Right renal cortex interstitium (tissue), 3 donors: ENCODE results near the gene ATL3. TPM values are rescaled to one million over a fixed set of nuclear protein-coding genes. Genes with fewer than 3 reads are reported as not detected.
"Not testable (repeated sequence)": the region's sequence is repeated elsewhere in the genome, so short reads cannot be mapped to it uniquely, and the experiment has no call there.

ENCODE experiments used
- DNase-seq, 3 donors: peaks; one replicate each; pipeline ENCODE4 v3.0.0-alpha.2; 2013; ENCODE audit warnings: low read depth in 3 of 3, low spot score in 2 of 3
- polyA plus RNA-seq, 3 donors: library from polyadenylated mRNA; unstranded; fragments of 120-200 nt; gene quantifications; one replicate each; pipeline ENCODE4 v1.2.1, GENCODE V29; 2013; ENCODE audit not compliant: insufficient read length in 3 of 3

The ATL3 gene, protein sequence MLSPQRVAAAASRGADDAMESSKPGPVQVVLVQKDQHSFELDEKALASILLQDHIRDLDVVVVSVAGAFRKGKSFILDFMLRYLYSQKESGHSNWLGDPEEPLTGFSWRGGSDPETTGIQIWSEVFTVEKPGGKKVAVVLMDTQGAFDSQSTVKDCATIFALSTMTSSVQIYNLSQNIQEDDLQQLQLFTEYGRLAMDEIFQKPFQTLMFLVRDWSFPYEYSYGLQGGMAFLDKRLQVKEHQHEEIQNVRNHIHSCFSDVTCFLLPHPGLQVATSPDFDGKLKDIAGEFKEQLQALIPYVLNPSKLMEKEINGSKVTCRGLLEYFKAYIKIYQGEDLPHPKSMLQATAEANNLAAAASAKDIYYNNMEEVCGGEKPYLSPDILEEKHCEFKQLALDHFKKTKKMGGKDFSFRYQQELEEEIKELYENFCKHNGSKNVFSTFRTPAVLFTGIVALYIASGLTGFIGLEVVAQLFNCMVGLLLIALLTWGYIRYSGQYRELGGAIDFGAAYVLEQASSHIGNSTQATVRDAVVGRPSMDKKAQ
- 10 to 100 TPM; 16.2 to 17.6 (median 17.0) TPM for polyA plus RNA-seq

- DNase-seq = peak; percentile 81 to 92 (median 87)
These were observed at the start of gene ATL3 for GRCh38 chr11:63671322-63672155. Gene ATL3 (minus strand): TSS chr11:63671376. CDS start chr11:63671335, 41 bp downstream.

- no peak for DNase-seq
These were observed 49.4 kb upstream of the ATL3 start for GRCh38 chr11:63720611-63721010.

- DNase-seq = no peak
These were observed 48.8 kb upstream of the ATL3 start for GRCh38 chr11:63719987-63720386.

DNA sequence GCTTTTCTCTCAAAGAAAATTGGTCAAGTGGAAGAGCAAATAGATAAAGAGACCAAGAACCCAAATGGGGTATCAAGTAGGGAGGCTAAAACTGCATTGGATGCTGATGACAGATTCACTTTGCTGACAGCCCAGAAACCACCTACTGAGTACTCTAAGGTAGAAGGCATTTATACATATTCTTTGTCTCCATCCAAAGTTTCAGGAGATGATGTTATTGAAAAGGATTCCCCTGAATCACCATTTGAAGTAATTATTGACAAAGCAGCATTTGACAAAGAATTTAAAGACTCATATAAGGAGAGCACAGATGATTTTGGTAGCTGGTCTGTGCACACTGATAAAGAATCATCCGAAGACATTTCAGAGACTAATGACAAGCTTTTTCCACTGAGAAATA, 47.8 kb upstream of the ATL3 start:
- no peak for DNase-seq

- no peak for DNase-seq
These were observed 44.9 kb upstream of the ATL3 start for GRCh38 chr11:63716046-63716445.

- DNase-seq = no peak
These were observed 42.6 kb upstream of the ATL3 start for GRCh38 chr11:63713766-63714165.

GRCh38 chr11:63711838-63712237, 40.7 kb upstream of the ATL3 start:
- no peak for DNase-seq

GRCh38 chr11:63710476-63711217, 39.5 kb upstream of the ATL3 start:
- DNase-seq = no peak

DNA sequence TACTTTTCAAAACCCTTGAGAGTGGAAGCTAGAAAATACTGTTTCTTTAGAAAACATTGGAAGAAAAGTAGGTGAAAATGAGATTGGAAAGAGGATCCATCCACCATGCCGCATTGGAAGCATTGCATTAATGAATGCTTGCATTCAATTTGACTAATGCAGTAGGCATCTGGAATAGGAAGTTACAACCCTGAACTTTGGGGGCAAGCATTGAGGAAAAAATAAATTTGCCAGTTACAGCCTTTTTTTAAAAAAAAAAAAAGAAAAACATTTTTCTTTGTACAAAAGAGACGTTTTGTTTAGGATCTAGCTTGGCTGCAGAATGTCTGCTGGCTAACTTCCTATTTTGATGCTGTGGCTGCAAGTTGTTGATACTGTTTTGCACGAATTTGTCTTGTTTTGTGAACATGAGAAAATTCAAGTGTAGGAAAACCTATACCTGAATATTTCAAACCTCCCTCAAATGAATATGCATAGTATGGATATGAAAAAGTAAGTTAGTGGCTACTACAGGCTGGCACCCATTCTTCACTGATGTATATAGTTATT, 38.2 kb upstream of the ATL3 start:
- DNase-seq = no peak

GRCh38 chr11:63708764-63709163, 37.6 kb upstream of the ATL3 start:
- no peak for DNase-seq

GRCh38 chr11:63705526-63705925, 34.4 kb upstream of the ATL3 start:
- no peak for DNase-seq

GRCh38 chr11:63699896-63700295, 28.7 kb upstream of the ATL3 start:
- DNase-seq = no peak

DNA sequence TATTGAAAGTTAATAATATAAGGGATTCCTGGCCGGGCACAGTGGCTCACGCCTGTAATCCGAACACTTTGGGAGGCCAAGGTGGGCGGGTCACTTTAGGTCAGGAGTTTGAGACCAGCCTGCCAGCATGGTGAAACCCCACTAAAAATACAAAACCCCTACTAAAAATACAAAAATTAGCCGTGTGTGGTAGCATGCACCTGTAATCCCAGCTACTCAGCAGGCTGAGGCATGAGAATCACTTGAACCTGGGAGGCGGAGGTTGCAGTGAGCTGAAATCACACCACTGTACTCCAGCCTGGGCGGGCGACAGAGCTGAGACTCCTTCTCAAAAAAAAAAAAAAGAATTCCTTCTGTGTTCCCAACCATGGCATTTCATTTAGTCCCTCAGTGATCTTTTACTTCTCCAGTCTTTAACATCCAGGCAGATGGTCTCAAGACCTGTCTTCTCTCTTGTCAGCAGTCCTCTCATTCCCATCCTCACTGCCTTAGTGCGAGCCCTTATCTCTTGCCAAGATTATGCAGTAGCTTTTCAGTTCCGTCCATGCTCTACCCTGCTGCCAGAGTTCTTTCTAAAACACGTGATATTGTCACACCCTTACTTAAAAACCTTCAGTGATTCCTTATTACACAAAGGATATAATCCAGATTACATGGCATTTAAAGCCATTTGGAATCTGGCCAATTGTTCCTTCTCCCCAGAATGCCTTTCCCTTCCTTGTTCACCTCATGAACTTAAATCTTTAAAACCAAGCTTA, 28.0 kb upstream of the ATL3 start:
- no peak for DNase-seq

DNA sequence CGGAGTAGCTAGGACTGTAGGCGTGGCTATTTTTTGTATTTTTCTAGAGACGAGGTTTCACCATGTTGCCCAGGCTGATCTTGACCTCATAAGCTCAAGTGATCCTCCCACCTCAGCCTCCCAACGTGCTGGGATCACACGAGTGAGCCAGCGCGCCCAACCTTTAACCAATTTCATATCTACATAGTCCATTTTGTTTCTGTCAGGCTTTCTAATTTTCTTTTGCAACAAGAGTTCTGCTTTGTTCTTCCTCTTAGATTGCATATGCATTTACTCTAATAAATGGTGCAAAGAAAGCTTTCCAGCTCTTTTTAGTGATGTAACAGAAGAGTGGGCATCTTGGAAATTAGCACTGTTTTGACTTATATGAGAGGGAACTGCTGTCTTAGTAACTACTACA, 23.4 kb upstream of the ATL3 start:
- no peak for DNase-seq

GRCh38 chr11:63687845-63688244, 16.7 kb upstream of the ATL3 start:
- no peak for DNase-seq

- no peak for DNase-seq
These were observed 15.8 kb upstream of the ATL3 start for GRCh38 chr11:63686926-63687325.

GRCh38 chr11:63685158-63685721, 14.1 kb upstream of the ATL3 start:
- DNase-seq = not testable (repeated sequence)

- DNase-seq = no peak
These were observed 12.2 kb upstream of the ATL3 start for GRCh38 chr11:63683133-63683991.
